ENCODE results near the gene RBP3.

RBP3 gene

GRCh38 chr10:47368431-47369180 lies 20.4 kb downstream of the RBP3 start:
- Mint-ChIP-seq H3K9me3 (no peaks in the 10 kb centered on the region), H3K36me3 (no peaks in the 10 kb centered on the region), H3K4me1 (no peaks in the 10 kb centered on the region), H3K27me3 (no peaks in the 10 kb centered on the region), H3K4me3 (no peak overlapping the region), H3K27ac (no peak overlapping the region)

GRCh38 chr10:47369251-47369894 lies 21.2 kb downstream of the RBP3 start:
- Mint-ChIP-seq H3K9me3 (no peaks in the 10 kb centered on the region), H3K27ac (no peak overlapping the region), H3K36me3 (no peaks in the 10 kb centered on the region), H3K27me3 (no peaks in the 10 kb centered on the region), H3K4me3 (no peak overlapping the region), H3K4me1 (no peaks in the 10 kb centered on the region)

- H3K27ac Mint-ChIP-seq, result no peak overlapping the region
- no peaks in the 10 kb centered on the region for H3K4me1 Mint-ChIP-seq
- H3K4me3 Mint-ChIP-seq, result no peak overlapping the region
- no peaks in the 10 kb centered on the region for H3K9me3 Mint-ChIP-seq
- peaks cover under 1% of the 10 kb centered on the region for H3K27me3 Mint-ChIP-seq
- no peaks in the 10 kb centered on the region for H3K36me3 Mint-ChIP-seq
Observed at GRCh38 chr10:47370015-47370767, 22.0 kb downstream of the RBP3 start.

GRCh38 chr10:47370878-47371277 lies 22.7 kb downstream of the RBP3 start:
- Mint-ChIP-seq H3K27me3 (peaks cover 6% of the 10 kb centered on the region), H3K4me3 (no peak overlapping the region), H3K9me3 (no peaks in the 10 kb centered on the region), H3K27ac (no peak overlapping the region), H3K36me3 (no peaks in the 10 kb centered on the region), H3K4me1 (no peaks in the 10 kb centered on the region)

- Mint-ChIP-seq H3K27ac (no peak overlapping the region), H3K9me3 (no peaks in the 10 kb centered on the region), H3K4me3 (no peak overlapping the region), H3K36me3 (no peaks in the 10 kb centered on the region), H3K27me3 (peaks cover 14% of the 10 kb centered on the region), H3K4me1 (no peaks in the 10 kb centered on the region)
Observed at GRCh38 chr10:47371629-47372485, 23.7 kb downstream of the RBP3 start.

- H3K27me3 Mint-ChIP-seq, result peaks cover 19% of the 10 kb centered on the region
- no peak overlapping the region for H3K27ac Mint-ChIP-seq
- peaks cover 3% of the 10 kb centered on the region for H3K4me1 Mint-ChIP-seq
- H3K4me3 Mint-ChIP-seq, result no peak overlapping the region
- H3K36me3 Mint-ChIP-seq, result no peaks in the 10 kb centered on the region
- H3K9me3 Mint-ChIP-seq, result no peaks in the 10 kb centered on the region
Observed at GRCh38 chr10:47372726-47373125, 24.6 kb downstream of the RBP3 start.

- H3K27ac Mint-ChIP-seq, result no peak overlapping the region
- peaks cover 25% of the 10 kb centered on the region for H3K27me3 Mint-ChIP-seq
- no peaks in the 10 kb centered on the region for H3K36me3 Mint-ChIP-seq
- H3K4me3 Mint-ChIP-seq, result no peak overlapping the region
- peaks cover 3% of the 10 kb centered on the region for H3K4me1 Mint-ChIP-seq
- no peaks in the 10 kb centered on the region for H3K9me3 Mint-ChIP-seq
Observed at GRCh38 chr10:47374611-47375536, 26.7 kb downstream of the RBP3 start.

- no peaks in the 10 kb centered on the region for H3K9me3 Mint-ChIP-seq
- no peak overlapping the region for H3K27ac Mint-ChIP-seq
- peaks cover 3% of the 10 kb centered on the region for H3K4me1 Mint-ChIP-seq
- H3K27me3 Mint-ChIP-seq, result peaks cover 33% of the 10 kb centered on the region
- H3K36me3 Mint-ChIP-seq, result no peaks in the 10 kb centered on the region
- H3K4me3 Mint-ChIP-seq, result no peak overlapping the region
Observed at GRCh38 chr10:47376522-47377220, 28.5 kb downstream of the RBP3 start.

GRCh38 chr10:47378183-47378510 lies 30.0 kb downstream of the RBP3 start:
- H3K4me3 Mint-ChIP-seq, result no peak overlapping the region
- H3K27me3 Mint-ChIP-seq, result peaks cover 35% of the 10 kb centered on the region
- H3K9me3 Mint-ChIP-seq, result no peaks in the 10 kb centered on the region
- no peak overlapping the region for H3K27ac Mint-ChIP-seq
- peaks cover 3% of the 10 kb centered on the region for H3K4me1 Mint-ChIP-seq
- H3K36me3 Mint-ChIP-seq, result no peaks in the 10 kb centered on the region

- Mint-ChIP-seq H3K27ac (no peak overlapping the region), H3K9me3 (no peaks in the 10 kb centered on the region), H3K4me3 (no peak overlapping the region), H3K36me3 (no peaks in the 10 kb centered on the region), H3K27me3 (peaks cover 40% of the 10 kb centered on the region), H3K4me1 (peaks cover 8% of the 10 kb centered on the region)
Observed at GRCh38 chr10:47378606-47379444, 30.7 kb downstream of the RBP3 start.

GRCh38 chr10:47379445-47379785 lies 31.3 kb downstream of the RBP3 start:
- H3K27me3 Mint-ChIP-seq, result peaks cover 41% of the 10 kb centered on the region
- H3K4me1 Mint-ChIP-seq, result peaks cover 11% of the 10 kb centered on the region
- no peak overlapping the region for H3K4me3 Mint-ChIP-seq
- H3K9me3 Mint-ChIP-seq, result no peaks in the 10 kb centered on the region
- H3K27ac Mint-ChIP-seq, result no peak overlapping the region
- H3K36me3 Mint-ChIP-seq, result no peaks in the 10 kb centered on the region

GRCh38 chr10:47379901-47380300 lies 31.7 kb downstream of the RBP3 start:
- H3K27me3 Mint-ChIP-seq, result peaks cover 43% of the 10 kb centered on the region
- no peaks in the 10 kb centered on the region for H3K36me3 Mint-ChIP-seq
- H3K27ac Mint-ChIP-seq, result no peak overlapping the region
- no peak overlapping the region for H3K4me3 Mint-ChIP-seq
- no peaks in the 10 kb centered on the region for H3K9me3 Mint-ChIP-seq
- peaks cover 13% of the 10 kb centered on the region for H3K4me1 Mint-ChIP-seq

GRCh38 chr10:47380341-47381102 lies 32.4 kb downstream of the RBP3 start:
- H3K27me3 Mint-ChIP-seq, result peaks cover 43% of the 10 kb centered on the region

More at GRCh38 chr10:47380341-47381102, 32.4 kb downstream of the RBP3 start:
- no peaks in the 10 kb centered on the region for H3K36me3 Mint-ChIP-seq
- no peaks in the 10 kb centered on the region for H3K9me3 Mint-ChIP-seq
- H3K4me1 Mint-ChIP-seq, result peaks cover 14% of the 10 kb centered on the region
- no peak overlapping the region for H3K27ac Mint-ChIP-seq
- H3K4me3 Mint-ChIP-seq, result no peak overlapping the region

Data from activated naive CD4-positive, alpha-beta T cell treated with anti-CD3 and anti-CD28 coated beads, Interleukin-2, amount 50 U/mL, for 24 hours (primary cell).